Lower leg skin (tissue), 4 donors: ENCODE measurements around the gene C2. TPM values are rescaled to one million over a fixed set of nuclear protein-coding genes. Genes with fewer than 3 reads are reported as not detected.
"Not testable (repeated sequence)": the region's sequence is repeated elsewhere in the genome, so short reads cannot be mapped to it uniquely, and the experiment has no call there.

Experiments used
- DNase-seq, 2 donors: peaks; one replicate each; pipeline ENCODE4 v3.0.0-alpha.2; 2019; ENCODE audit warnings: low spot score in 2 of 2
- H3K4me3 ChIP-seq: fragments of 200-600 bp; sonication (generic); 2 replicates; pipeline ENCODE4 v1.5.1; 2017; ENCODE audit warnings: mild to moderate bottlenecking, low read depth; ENCODE audit not compliant: poor library complexity, severe bottlenecking
- WGBS, 2 donors: methylation state at CpG; one replicate each; pipeline ENCODE4 v1.1.5; 2018; 5-methylcytosine and 5-hydroxymethylcytosine counted together
- intact Hi-C: fragments of 100-400 bp; cut with DNase I; formaldehyde crosslinking; loops from one replicate; pipeline ENCODE4 v1.15.0; 2023; ENCODE audit warnings: low total_unique reads
- microRNA counts, 2 donors: library from miRNA; unstranded; fragments of <30 nt; microRNA quantifications; one replicate each; lab custom pipeline; 2016
- microRNA-seq, 2 donors: library from miRNA; unstranded; fragments of <30 nt; microRNA quantifications; one replicate each; pipeline ENCODE4, GENCODE V29; 2016; ENCODE audit warnings: borderline replicate concordance in 2 of 2, borderline number of aligned reads in 1 of 2
- total RNA-seq, 4 donors: library from RNA; depleted of rRNA; stranded (reverse); fragments of >200 nt; gene quantifications; one replicate each; pipeline ENCODE4 v1.1.0, GENCODE V29; 2016

The C2 gene
- total RNA-seq, 4 donors from 2014 or later: 4.9 to 7.7 (median 6.7) TPM

DNA sequence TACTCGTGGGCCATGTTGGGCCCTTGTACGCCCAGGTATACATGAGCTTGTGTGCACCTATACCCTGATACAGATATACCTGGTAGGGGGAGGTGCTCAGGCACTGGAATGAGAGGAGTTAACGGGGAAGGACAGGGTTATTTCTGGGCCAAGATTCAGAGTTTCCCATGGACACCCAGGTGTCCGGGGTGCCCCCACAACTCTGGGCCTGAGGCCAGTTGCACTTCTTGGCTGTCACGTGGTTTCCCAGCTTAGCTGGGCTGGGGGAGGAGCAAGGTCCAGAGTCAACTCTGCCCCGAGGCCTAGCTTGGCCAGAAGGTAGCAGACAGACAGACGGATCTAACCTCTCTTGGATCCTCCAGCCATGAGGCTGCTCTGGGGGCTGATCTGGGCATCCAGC, 54.2 kb downstream of the C2 start, which contains the start of gene C4A:
Gene C4A, plus strand, starts transcription at position 314 of the 400 bp plus-strand sequence. Its CDS starts 51 bp downstream, at position 365.
- DNase-seq, intact Hi-C loops, H3K4me3 ChIP-seq: not testable (repeated sequence)
- no CpG with 5 or more reads among the region's 7 CpGs for WGBS, 2 donors

DNA sequence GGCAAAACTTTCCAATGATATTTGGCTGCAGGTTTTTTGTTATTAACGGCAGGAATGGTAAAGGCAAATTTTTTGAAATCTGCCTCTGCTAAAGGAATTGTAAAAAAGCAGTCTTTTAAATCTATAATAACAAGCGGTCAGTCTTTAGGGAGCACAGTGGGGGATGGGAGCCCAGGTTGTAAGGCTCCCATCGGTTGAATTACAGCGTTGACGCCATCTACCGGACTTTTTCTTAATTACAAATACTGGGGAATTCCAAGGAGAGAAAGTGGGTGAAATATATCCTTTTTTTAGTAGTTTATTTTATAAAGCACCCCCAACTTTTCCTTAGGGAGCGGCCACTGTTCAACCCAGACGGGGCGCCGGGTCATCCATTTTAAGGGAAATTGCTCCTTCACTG, 61.8 kb downstream of the C2 start:
- H3K4me3 ChIP-seq, intact Hi-C loops: not testable (repeated sequence)
- no CpG with 5 or more reads among the region's 10 CpGs for WGBS, 2 donors

DNA sequence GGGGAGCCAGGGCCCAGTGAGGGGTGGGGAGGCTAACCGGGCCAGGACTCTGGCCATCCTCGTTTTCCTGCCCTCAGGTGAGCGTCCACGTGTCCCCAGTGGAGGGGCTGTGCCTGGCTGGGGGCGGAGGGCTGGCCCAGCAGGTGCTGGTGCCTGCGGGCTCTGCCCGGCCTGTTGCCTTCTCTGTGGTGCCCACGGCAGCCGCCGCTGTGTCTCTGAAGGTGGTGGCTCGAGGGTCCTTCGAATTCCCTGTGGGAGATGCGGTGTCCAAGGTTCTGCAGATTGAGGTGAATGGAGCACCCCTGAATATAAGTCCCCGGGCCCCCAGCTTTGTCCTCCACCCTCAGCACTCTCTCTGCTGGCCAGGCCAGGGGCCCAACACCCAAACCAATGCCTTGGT, 66.9 kb downstream of the C2 start:
- peak in 1 of 2 donors; percentile 83 for DNase-seq
- WGBS, 2 donors: no CpG with 5 or more reads among the region's 14 CpGs
- intact Hi-C loops, H3K4me3 ChIP-seq: not testable (repeated sequence)

More for the DNA sequence above, 61.8 kb downstream of the C2 start:
- not testable (repeated sequence) for DNase-seq

MicroRNAs within 50 kb of the gene (microRNA counts, 767-probe panel; counts per million panel counts)
- microRNA hsa-miR-1236 (lab: Ali Mortazavi, UCI): 0 to 358 counts per million in 2 donors

Small RNA genes within 50 kb of the gene (microRNA-seq; reads per million reads assigned to microRNA genes)
- gene MIR1236: 0 reads per million in 2 donors

Other genes starting within 250 kb of the C2 start
- 1 to 10 TPM in 1 of 4 donors, not detected in 3; 1.6 TPM for gene LY6G5C, start 246.7 kb upstream of the C2 start, total RNA-seq
- gene ABHD16A, start 224.4 kb upstream of the C2 start, total RNA-seq: 10 to 100 TPM; 49.9 to 61.8 (median 52.0) TPM
- gene LY6G6F, start 220.9 kb upstream of the C2 start, total RNA-seq: not detected
- gene LY6G6D, start 212.4 kb upstream of the C2 start, total RNA-seq: 1 to 10 TPM in 1 of 4 donors, not detected in 3; 9.5 TPM
- gene LY6G6C, start 206.0 kb upstream of the C2 start, total RNA-seq: 100 to 1,000 TPM; 189 to 513 (median 237) TPM
- gene MPIG6B, start 204.3 kb upstream of the C2 start, total RNA-seq: 10 to 100 TPM in 1 of 4 donors, 1 to 10 TPM in 3; 6.0 to 10.5 (median 7.9) TPM
- 100 to 1,000 TPM in 3 of 4 donors, 10 to 100 TPM in 1; 65.7 to 124 (median 106) TPM for gene DDAH2, start 198.4 kb upstream of the C2 start, total RNA-seq
- gene CLIC1, start 191.2 kb upstream of the C2 start, total RNA-seq: 100 to 1,000 TPM; 293 to 430 (median 393) TPM
- 10 to 100 TPM in 3 of 4 donors, 1 to 10 TPM in 1; 7.8 to 13.8 (median 11.4) TPM for gene MSH5, start 187.7 kb upstream of the C2 start, total RNA-seq
- 10 to 100 TPM; 25.3 to 80.6 (median 55.3) TPM for gene SAPCD1, start 165.1 kb upstream of the C2 start, total RNA-seq
- 1 to 10 TPM in 3 of 4 donors, under 1 TPM in 1; 0.49 to 4.8 (median 1.4) TPM for gene VWA7, start 150.4 kb upstream of the C2 start, total RNA-seq
- 10 to 100 TPM; 39.2 to 53.9 (median 46.9) TPM for gene VARS1, start 132.0 kb upstream of the C2 start, total RNA-seq
- 10 to 100 TPM; 24.7 to 34.5 (median 28.7) TPM for gene LSM2, start 120.8 kb upstream of the C2 start, total RNA-seq
- gene HSPA1L, start 112.4 kb upstream of the C2 start, total RNA-seq: 1 to 10 TPM; 1.3 to 2.3 (median 1.8) TPM
- gene HSPA1A, start 112.2 kb upstream of the C2 start, total RNA-seq: 100 to 1,000 TPM; 237 to 342 (median 321) TPM
- gene HSPA1B, start 100.0 kb upstream of the C2 start, total RNA-seq: 100 to 1,000 TPM; 378 to 549 (median 420) TPM
- gene NEU1, start 64.9 kb upstream of the C2 start, total RNA-seq: 10 to 100 TPM; 29.1 to 47.6 (median 39.6) TPM
- gene SLC44A4, start 48.7 kb upstream of the C2 start, total RNA-seq: 1 to 10 TPM; 1.6 to 5.2 (median 3.2) TPM
- 10 to 100 TPM; 25.5 to 39.3 (median 33.6) TPM for gene EHMT2, start 30.0 kb upstream of the C2 start, total RNA-seq
- 1 to 10 TPM in 1 of 4 donors, under 1 TPM in 3; 0.25 to 1.6 (median 0.77) TPM for gene ZBTB12, start 25.6 kb upstream of the C2 start, total RNA-seq
- gene CFB, start 18.4 kb downstream of the C2 start, total RNA-seq: 10 to 100 TPM in 1 of 4 donors, 1 to 10 TPM in 3; 1.4 to 13.1 (median 4.5) TPM
- gene NELFE, start 31.3 kb downstream of the C2 start, total RNA-seq: 10 to 100 TPM; 53.2 to 88.2 (median 83.4) TPM
- 10 to 100 TPM; 23.3 to 57.8 (median 32.3) TPM for gene SKIC2, start 31.5 kb downstream of the C2 start, total RNA-seq
- gene DXO, start 44.4 kb downstream of the C2 start, total RNA-seq: 10 to 100 TPM; 14.6 to 19.9 (median 16.4) TPM
- gene C4A, start 54.3 kb downstream of the C2 start, total RNA-seq: 10 to 100 TPM in 1 of 4 donors, 1 to 10 TPM in 3; 5.6 to 10.4 (median 7.4) TPM
- gene C4B, start 87.1 kb downstream of the C2 start, total RNA-seq: 10 to 100 TPM in 1 of 4 donors, 1 to 10 TPM in 3; 4.5 to 12.1 (median 6.3) TPM
- gene CYP21A2, start 110.7 kb downstream of the C2 start, total RNA-seq: 1 to 10 TPM in 1 of 4 donors, under 1 TPM in 2, not detected in 1; 0.27 to 3.9 (median 0.88) TPM
- 100 to 1,000 TPM in 1 of 4 donors, 10 to 100 TPM in 3; 24.9 to 155 (median 46.3) TPM for gene TNXB, start 181.6 kb downstream of the C2 start, total RNA-seq
- gene ATF6B, start 200.5 kb downstream of the C2 start, total RNA-seq: 100 to 1,000 TPM in 1 of 4 donors, 10 to 100 TPM in 3; 46.8 to 102 (median 54.1) TPM
- 10 to 100 TPM in 1 of 4 donors, 1 to 10 TPM in 3; 5.8 to 12.5 (median 8.0) TPM for gene FKBPL, start 202.6 kb downstream of the C2 start, total RNA-seq
- 1 to 10 TPM in 2 of 4 donors, under 1 TPM in 2; 0.56 to 2.6 (median 0.94) TPM for gene PRRT1, start 224.2 kb downstream of the C2 start, total RNA-seq
- 100 to 1,000 TPM in 1 of 4 donors, 10 to 100 TPM in 3; 36.6 to 220 (median 56.9) TPM for gene PPT2, start 226.4 kb downstream of the C2 start, total RNA-seq
- gene EGFL8, start 236.9 kb downstream of the C2 start, total RNA-seq: 10 to 100 TPM; 12.5 to 40.8 (median 18.6) TPM
- 10 to 100 TPM; 18.8 to 53.2 (median 28.0) TPM for gene AGPAT1, start 248.4 kb downstream of the C2 start, total RNA-seq